Activated naive CD4-positive, alpha-beta T cell (primary cell): ENCODE results near the gene SPATA9.
"Not testable (repeated sequence)": the region's sequence is repeated elsewhere in the genome, so short reads cannot be mapped to it uniquely, and the experiment has no call there.

Experiments
- DNase-seq, 4 experiments: peaks; one replicate each; lab custom pipeline; 2025; lab: John Stamatoyannopoulos, UW

Gene SPATA9

DNA sequence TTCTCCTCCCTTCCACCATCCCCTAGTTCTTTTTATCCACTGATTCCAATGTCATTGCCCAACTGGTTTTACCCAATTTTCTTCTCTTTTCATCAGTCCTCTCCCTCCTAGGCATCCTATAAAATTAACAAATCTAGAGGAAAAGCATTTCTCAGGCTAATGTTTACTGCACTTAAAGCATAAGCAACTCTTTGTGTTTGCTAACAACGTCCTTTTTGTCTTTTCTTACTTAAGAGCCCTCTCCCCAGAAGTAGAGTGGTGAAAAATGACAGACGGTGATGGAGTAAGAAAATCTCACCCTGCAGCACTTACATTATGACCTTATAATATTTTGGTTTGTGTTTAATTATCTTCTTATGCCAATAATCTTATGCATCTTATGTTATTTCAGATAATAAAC is 1.6 kb upstream of the SPATA9 start:
- DNase-seq, result no peak

DNA sequence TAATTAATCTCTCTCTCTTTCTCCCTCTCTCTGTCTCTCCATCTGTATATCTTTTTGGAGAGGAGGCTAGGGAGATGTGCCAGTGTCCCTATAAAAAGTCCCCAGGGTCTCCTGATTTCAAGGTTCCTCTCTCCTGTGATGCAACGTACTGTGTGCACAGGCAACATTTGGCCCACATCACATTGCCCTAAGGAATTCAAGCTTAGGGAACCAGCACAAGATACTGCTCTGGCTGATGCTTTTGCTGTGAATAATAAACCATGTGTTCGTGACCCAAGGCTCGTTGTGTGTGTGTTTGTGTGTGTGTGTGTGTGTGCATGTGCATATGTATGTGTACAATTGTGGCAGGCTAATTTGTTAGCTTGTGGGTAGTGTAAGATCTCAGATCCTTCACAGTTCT is 9.7 kb downstream of the SPATA9 start:
- DNase-seq, result no peak

DNA sequence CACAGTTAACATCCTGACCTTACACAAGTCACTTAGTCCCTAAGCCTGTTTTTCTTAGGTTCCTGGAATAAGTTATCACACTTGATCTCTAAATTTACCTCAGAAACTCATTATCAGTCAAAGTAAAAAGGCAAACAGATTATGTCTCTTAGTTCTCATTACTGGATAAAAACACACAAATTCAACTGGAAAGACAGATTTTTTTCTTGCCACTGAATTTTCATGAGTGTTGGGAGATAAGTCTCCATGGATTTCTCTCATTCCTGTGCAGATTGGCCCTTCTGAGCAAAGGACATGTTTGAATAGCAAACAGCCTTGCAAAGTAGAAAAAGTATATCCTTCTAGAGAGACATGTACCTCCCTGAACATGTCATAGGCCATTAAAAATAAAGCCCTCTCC is 10.2 kb downstream of the SPATA9 start:
- no peak for DNase-seq

DNA sequence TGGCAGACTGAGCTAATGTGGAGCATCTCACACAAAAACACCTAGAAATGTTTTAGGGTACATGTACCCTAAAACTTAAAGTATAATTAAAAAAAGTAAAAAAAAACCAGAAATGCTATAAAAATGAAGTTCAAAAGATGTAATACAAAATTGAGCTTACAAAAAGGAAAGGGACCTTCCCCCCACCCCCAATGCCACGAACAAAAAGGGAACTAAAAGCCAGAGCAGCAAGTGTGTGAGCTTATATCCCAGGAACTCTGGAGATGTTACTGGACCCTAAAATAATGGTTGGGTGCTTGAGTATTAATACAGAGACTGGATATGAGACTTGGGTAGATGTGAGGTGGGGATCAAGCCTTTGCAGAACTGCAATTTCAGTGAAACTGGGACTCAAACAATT is 11.0 kb downstream of the SPATA9 start:
- DNase-seq, result no peak

DNA sequence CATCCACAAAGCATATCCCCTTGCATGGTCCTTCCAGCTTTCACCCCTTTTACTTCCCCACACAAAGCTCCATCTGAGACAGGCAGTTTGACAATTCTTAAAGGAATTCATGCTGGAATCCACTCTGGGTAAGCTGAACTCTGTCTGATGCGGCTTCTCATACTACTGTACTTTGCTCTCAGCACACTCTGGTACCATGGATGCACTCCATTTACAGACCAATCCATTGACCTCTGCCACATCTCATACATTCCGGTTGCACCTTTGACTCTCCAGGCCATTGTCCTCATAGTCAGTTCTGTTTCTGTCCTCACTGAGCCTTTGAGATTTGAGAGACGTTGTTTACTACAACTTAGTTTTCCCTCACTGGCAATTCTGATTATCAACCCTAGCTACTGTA is 12.2 kb downstream of the SPATA9 start:
- no peak for DNase-seq

DNA sequence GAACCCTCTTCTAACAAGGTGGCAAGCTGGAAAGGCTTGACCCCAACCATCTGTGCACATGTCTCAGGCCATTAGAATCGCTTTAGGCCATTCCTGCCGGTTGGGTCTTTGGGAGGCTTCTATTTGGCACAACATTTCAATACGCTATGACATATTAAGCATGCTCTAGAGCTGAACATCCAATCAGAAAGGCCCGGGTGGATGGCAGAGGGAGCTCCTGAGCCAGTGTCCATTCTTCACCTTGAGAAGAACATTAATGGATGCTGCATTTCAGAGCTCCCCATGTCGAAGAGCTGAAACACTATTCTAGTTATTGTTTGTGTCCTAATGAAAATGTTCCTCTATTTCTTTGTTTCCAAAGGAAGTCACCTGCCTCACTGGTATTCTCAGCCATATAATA is 12.8 kb downstream of the SPATA9 start:
- DNase-seq, result no peak

DNA sequence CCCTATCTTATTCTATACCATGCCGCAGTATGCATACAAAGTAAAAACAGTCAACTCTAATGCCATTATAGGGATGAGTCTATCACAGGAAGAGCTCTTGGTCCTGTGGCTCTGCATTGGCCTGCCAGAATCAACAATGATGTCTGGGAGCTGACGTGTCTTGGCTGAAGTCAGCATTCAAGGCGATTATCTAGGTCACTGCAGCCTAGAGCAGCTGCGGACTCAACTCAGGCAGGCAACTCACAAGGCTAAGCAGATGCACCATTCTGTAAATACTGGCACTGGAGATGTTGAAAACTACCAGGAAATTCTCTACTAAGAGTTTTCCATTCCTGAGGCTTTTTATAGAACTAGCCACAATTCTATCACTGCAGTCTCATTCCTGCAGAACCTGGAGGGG is 13.3 kb downstream of the SPATA9 start:
- DNase-seq, result no peak

DNA sequence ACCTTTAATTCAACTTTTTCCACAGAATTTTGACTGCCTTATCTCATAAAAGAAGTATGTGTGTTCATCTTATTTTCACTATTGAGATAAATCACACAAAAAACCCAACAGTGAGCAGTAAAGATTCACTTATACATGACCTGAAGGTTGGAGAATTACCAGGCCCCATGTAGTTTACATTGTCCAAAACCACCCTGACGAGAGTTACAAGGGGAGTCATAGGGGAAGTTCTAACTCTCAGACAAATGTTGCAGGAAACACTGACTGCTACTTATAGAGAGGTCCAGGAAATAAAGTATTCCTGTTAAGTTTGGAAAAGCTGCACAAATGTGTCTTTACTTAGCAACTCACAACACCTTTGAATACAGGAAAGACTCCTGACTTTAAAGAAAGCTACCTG is 14.1 kb downstream of the SPATA9 start:
- no peak for DNase-seq

DNA sequence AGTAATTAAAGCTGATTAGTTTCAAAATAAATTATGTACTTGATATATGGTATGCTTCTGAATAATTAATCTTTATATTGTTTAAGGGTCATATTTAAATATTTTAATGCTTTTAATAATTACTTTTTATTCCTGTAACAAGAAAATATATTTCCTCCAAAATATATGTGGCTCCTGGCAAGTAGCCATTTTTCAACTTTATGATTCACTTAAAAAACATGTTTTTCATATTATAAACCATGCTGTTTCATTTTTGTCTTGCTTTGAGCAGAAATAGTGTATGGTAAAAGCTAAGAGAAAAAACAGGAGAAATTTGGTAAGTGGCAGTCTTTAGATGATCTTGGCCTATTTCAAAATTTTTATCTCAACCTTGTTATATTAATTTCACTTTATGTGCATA is 14.6 kb downstream of the SPATA9 start:
- no peak for DNase-seq

DNA sequence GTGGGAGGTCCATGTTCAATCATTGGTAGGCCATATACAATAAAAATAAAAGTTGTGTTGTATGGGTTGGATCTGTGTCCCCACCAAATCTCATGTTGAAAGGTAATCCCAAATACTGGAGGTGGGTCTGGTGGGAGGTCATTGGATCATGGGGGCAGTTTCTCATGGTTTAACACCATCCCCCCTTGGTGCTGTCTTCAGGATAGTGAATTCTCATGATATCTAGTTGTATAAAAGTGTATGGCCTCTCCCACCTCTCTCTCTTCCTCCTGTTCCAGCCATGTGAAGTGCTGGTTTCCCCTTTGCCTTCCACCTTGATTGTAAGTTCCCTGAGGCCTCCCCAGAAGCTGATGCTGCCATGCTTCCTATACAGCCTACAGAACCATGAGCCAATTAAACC is 15.1 kb downstream of the SPATA9 start:
- no peak for DNase-seq

DNA sequence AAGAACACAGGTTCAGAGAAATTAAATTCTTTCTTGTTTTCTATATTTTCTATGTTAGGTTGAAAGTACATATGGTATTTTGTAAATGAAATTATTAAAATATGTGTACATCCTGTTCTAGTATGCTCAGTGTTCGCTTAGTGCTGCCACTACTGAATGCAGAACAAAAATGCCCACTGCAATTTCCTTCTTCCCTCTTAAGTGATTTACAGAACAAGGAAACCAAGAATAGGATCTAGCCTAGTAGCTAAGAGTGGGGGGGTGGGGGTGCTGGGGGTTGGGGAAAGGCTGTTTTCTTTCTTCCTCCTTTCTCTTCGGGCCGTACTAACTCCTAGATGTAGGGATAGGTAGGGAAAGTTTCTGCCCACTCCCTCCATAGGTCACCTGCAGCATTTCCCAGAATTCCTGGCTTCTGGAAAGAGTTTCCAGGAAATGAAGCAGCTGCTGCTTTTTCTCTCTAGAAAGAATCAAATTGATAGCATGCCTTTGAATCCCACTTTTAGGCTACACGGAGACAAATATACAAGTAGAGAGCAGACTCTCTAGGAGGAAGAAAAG is 15.7 kb downstream of the SPATA9 start:
- no peak for DNase-seq

DNA sequence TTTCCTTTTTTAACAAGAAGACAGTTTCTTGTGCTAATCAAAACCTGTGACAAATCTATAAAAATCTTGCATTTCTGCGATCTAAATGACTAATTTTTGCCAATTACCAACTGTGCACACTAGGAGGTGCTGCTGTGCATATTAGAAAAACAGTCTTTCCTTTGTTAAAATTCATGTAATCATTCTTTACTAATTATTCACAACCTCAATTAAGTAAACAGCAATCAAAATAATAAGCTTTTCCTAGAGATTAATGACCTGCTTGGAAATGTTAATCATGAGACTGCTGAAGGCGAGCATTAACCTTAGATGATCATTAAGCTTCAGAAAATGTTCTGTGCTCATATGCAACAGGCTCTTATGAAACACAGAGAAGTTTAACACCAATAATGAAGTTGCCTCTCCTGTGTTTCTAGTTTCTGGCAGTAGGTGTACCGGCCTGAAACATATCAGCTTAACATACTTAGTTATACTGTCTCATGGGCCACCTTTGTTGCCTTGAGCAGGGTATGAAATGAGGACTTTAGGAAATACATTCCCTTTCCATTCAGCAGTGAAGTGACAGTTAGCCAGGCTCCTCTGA is 18.5 kb downstream of the SPATA9 start:
- DNase-seq, result peak in 1 of 4 experiments; percentile 1

DNA sequence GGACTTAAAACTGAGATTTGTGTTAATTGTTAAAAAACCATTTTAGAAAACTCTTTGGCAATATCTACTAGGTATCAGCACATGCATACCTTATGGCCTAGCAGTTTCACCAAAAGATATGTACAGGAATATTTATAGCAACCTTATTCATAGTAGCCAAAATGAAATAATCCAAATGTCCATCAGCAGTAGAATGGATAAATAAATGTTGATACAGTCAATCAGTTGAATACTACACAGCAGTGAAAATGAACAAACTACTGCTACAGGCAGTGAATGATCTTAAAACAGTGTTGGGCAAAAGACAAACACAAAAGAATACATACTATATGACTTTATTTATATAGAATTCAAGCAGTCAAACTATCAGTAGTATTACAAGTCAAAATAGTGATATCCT is 19.8 kb downstream of the SPATA9 start:
- DNase-seq, result no peak

DNA sequence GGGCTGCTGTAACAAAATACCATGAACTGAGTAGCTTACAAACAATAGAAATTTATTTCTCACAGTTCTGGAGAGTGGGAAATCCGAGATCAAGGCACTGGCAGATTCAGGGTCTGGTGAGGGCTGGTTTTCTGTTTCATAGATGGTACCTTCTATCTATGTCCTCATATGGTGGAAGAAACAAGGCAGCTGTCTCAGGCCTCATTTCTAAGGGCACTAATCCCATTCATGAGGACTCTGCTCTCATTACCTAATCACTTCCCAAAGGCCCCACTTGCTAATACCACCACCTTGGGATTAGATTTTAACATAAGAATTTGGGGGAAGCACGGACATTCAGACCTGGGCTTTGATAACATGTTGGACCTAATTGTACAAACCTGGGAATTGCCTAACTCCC is 22.7 kb downstream of the SPATA9 start:
- DNase-seq, result no peak

DNA sequence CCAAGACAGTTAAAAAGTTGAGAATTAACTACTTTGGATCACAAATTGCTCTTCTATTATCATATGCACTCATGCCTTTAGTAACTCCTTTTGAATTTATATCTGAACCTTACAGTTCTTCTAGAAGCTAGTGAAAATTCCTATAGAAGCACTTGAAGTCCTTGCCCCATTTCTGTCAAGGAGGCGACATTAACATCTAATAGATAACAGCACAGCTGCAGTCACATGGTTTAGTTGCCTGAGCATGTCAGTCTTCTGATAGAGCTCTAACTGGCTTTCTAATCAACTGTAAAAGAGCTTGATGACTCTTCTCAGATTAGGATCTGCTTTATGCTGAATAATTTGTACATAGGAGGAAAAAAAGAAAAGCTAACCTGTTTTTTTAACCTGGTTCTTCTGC is 27.2 kb downstream of the SPATA9 start:
- no peak for DNase-seq

DNA sequence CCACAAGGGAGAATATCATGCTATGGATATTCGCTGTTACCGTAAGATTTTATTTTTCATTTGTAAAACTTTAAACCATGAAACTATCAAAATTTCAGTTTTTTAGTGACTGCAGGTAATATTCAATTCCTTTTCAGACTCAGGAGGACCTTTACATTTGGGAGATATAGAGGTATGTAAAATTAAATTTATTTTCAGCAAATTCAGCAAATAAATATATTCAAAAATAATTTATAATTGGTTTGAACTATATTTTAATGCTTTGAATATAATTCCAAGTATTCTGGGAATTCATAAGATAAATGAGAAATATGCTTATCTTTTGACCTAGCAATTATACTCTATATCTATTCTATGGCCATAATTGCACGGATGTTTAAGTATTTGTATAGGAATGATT is 28.6 kb downstream of the SPATA9 start:
- no peak for DNase-seq

DNA sequence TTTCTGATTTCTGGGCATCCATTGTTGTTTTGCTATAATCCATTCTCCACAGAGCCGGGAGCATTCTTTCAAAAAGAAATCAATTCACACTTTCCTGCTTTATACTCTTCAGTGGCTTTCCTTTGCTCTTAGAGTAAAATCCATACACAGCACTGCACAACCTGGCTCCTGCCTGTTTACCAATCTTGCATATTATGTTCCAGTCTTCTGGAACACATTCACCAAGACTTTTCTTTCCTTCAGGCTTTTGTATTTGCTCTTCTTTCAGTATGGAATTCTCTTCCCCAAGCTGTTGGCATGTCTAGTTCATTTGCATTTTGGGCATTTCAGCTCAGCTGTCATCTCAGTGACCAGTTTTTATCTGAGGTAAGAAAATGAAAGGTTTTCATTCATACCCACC is 29.9 kb downstream of the SPATA9 start:
- no peak for DNase-seq

DNA sequence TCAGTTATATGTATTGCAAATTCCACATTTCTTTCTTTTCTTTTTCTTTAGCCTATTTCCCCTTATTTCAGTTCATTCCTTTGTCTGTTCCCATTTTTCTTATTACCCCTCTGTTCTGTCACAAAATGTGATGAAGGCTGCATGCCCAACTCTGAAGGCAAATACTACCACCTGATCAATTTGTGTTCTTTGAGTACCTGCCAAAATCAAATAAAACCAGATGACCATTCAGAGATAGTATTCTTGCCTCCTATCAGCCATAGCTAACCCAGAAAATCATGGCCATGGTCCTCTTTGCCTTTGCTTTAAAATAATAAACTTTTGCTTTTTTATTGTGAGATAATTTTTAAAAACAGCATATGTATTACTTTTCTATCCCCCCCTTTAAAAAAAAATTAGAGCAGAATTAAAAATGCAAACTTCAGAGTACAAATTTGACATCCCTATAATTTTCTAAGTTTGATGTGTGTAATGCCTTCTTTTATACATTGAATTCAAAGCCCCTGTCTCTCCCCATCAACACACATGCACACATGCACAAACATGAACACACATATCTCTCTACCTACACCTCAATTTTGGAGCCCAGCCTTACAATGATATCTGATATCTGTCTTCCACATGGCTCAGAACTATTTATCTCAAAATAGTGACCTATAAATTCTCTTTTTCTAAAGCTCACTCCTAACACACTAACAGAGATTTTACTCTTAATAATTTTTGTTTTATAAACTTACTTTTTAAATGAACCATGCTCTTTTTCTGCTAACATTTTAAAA is 32.8 kb downstream of the SPATA9 start:
- DNase-seq, result no peak

DNA sequence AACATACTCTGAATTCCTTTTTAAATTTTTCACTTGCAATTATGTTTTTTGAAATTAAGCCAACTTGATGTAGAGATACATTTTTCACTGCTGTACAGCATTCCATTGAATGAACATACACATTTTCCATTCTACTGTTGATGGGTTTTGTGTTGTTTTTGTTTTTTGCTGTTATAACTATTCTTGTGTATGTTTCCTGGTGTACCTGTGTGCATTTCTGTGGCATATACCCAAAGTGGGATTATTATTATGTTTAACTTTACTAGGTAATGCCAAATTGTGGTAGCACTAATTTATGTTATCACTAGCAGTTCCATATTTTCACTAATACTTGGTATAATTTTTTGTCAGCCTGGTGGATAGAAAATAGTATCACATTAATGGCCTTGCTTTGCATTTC is 33.5 kb downstream of the SPATA9 start:
- DNase-seq, result no peak

DNA sequence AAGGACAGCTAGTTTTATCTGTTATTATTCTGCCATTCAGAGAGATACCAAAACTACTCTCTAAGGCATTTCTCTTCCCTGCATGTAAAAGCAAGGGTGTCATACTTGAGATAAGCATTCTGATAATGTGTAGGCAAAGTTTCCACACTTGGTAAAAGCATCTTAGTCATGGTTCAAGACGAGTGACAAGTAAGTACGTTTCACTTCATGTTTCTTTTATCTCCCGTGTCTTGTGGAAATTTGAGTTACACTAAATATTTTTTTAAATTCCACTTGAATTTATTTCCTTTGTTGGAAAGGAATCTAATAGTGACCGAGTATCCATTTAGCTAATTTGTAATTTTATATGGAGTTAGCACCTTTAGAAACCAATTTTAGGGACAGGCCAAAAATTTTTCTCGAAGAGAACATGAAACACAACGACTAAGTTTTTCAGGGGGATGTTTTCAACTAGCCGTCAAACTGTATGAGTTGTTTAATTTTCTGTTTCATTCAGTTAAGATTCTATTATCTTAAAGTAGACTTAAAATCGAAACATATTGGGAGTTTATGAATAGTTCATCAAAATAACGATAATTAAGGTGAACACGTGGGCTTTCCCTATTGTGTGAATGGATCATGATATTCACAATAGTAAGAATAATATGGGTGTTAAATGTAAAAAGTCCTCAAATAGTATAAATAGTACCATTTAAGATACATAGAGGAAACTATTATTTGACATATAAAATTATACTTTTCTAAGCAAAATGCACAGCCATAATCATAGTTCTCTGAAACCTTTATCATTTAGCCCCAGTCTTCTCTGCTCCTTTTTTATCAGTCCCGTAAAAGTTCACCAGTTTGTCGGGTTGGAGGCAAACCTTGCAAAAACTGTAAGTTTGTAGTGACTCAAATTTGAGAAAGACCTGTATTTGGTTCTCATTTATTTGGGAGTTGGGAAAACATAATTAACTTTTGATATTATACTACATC is 34.6 kb downstream of the SPATA9 start:
- no peak for DNase-seq

DNA sequence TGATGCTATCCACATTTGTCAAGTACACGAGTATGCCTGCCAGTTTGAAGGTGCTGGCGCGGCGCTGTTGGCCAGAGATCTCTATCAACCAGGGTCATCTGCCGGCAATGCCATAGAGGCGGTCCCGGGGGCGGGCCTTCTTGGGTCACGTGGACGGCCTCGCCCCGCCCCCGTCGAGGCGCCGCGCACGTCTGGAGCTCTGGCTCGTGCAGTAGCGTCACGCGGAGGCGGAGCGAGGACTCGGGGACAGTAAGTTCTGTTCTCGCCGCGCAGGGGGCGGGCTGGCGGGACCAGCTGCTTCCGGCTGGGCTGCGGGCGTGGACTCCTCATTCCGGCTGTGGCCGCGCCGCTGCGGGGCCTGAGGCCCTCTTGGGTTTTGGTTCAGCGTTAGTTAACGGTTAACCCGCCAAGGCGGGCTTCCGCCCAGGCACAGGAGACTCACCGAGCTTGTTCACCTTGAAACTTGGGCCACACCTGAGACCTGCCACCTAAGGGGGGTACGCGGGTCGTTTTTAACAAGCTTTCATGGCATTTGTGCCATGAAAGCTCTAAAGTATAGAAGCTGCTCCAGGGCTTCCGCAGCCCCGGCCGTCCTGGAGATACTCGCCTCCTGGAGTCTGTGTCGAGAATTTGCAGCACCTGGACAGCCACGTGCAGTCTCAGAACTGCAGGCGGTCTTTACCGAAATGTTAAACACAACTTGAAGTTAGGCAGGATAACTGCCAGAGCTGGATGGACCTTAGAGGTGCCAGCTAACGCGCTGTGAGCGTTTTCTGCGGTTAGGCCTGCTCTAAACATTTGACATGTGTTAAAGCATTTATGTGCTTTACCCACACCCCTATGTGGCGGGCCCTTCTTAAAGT is 36.0 kb downstream of the SPATA9 start, which contains the start of gene RFESD:
Gene RFESD, plus strand, starts transcription at position 209 of the 863 bp plus-strand sequence. CDS start 5,495 bp downstream, outside the sequence.
- peak; percentile 80 to 90 (median 82) for DNase-seq

DNA sequence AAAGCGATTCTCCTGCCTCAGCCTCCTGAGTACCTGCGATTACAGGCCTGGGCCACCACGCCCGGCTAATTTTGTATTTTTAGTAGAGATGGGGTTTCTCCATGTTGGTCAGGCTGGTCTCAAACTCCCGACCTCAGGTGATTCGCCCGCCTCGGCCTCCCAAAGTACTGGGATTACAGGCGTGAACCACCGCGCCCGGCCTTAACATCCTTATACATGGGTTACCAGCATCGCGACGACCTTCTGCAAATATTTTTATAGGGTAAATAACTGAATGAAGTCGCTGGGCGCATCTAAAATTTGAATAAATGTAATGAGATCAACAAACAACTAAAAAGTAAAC is 36.6 kb downstream of the SPATA9 start:
- DNase-seq, result not testable (repeated sequence)
